GM12801 (cell line): ENCODE measurements around the gene ANO2.

Experiments used
- TF ChIP-seq, protein P1 (sequence below): IDR thresholded peaks from one replicate; pipeline ENCODE4 v1.5.1; 2011; ENCODE audit warnings: control low read depth; ENCODE audit not compliant: insufficient read length; ENCODE audit errors: extremely low read depth

Gene ANO2

DNA sequence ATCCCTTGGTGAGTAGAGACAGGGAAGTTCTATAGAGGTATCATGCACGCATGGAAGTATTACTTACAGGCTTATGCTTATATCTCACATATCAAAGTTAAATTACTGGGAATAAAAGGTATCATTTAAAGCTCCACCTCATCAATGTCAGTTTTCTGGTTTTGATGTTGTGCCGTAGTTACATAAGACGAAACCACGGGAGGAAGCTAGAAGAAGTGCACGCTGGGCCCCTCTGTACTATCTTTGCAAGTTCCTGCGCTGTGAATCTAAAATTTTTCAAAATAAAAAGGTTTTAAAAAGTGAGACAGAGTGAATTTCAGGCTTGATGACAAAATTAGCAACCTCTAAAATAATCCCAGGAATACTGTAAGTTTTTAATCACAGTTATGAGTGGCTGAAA lies 198.1 kb downstream of the ANO2 start:
- TF ChIP-seq, protein P1, sequence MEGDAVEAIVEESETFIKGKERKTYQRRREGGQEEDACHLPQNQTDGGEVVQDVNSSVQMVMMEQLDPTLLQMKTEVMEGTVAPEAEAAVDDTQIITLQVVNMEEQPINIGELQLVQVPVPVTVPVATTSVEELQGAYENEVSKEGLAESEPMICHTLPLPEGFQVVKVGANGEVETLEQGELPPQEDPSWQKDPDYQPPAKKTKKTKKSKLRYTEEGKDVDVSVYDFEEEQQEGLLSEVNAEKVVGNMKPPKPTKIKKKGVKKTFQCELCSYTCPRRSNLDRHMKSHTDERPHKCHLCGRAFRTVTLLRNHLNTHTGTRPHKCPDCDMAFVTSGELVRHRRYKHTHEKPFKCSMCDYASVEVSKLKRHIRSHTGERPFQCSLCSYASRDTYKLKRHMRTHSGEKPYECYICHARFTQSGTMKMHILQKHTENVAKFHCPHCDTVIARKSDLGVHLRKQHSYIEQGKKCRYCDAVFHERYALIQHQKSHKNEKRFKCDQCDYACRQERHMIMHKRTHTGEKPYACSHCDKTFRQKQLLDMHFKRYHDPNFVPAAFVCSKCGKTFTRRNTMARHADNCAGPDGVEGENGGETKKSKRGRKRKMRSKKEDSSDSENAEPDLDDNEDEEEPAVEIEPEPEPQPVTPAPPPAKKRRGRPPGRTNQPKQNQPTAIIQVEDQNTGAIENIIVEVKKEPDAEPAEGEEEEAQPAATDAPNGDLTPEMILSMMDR, result no peak

DNA sequence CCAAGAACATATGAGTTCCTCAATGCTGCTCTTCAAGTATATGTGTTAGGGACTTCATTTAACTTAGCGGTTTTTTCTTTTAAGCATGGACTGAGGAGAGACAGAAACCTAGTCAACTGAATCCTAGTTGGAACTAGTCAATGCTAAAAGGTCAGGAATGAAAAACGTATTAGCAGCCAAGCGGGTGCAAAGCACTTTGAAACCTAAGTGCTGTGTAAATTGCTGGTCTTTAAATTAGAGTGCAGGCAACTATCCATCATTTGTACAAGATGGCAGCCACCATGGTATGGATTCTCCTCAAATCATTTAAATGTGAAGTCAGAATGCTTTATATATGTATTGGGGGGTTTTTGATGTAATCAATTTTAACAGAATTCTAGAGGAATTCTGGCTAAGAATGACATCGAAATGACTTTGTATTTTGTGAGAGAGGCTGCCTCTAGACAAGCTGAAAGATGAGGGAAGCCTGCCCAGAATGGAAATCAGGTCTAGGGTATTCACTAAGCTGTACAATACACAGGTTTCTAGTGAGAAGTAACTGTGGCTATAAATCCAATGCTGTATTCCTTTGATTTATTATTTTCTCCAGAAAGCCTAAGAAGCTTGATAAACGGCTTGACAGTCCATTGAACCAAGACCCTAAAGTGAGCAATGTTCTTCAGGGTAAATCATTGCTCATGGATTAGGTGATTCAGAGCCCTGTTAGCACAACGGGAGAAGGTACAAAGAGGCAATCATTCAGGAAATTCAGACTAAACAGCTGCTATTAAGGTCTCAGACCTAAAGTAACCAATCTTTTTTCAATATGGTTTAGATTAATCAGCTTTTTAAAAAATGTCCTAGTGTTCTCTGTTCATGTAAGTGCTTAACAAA lies 198.8 kb downstream of the ANO2 start:
- TF ChIP-seq, protein P1, result no peak

DNA sequence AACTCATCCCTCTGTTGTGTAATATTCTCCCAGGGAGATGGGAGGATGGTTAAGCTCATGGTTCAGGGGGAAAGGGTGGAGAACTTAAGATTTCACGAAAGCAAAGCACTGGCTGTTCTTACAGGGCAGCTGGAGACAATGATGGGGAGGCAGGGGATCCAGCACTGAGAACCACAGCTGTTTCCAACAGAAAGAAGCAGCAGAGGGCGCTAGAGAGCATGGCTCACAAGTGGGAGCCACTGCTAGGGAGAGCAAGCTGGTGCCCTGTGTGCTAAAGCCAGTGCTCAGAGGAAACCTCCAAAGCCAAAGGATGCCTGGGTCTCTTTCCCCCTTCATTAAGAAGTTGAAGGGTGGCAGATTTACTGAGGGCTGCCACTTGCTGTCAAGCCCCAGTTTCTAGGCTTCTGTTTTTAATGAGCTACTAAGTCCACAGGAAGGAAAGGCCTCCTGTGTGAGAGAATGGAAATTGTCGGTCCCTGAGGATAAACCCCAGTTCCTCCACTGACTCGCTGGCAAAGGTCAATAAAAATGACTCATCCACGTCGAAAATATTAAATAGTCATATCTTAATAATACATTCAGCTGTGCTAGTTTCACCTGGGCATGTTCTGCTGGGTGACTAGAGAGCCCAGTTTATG lies 199.7 kb downstream of the ANO2 start:
- TF ChIP-seq, protein P1, result no peak

DNA sequence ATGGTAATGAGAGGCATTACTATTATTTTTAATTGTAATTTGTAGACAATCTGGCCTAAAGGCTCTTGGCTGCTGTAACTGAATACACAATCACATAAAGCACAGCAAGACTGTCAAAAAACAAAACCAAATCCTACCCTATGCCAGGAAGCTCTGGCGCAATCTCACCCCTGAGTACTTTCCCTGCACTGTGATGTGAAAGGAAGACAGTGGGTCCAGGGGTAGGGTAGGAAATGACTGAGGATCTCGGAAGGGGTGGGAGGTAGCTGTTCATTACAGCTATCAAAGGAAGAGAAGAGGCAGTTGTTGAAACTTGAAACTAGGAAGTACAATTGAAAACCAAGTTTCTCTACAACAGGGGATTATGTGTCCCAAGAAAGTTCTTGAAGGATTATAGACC lies 202.8 kb downstream of the ANO2 start:
- TF ChIP-seq, protein P1, result no peak

DNA sequence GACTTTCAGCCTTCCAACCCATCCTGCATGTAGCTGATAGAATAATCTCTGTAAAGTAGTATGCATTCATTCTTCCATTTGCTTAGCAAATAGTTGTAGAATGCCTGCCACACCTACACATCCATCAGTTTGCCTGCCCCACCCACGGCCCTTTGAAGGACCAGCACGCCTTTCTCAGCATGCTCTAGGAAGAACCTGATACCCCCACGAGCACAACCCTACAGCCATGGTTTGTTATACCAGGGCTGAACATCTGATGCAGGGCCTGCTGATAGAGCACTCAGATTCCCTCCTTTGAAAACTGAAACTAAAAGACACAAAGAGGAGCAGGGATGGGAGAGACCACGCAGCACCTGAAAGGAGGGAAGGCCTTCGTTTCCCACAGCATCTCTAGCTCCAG lies 205.1 kb downstream of the ANO2 start:
- TF ChIP-seq, protein P1, result no peak

DNA sequence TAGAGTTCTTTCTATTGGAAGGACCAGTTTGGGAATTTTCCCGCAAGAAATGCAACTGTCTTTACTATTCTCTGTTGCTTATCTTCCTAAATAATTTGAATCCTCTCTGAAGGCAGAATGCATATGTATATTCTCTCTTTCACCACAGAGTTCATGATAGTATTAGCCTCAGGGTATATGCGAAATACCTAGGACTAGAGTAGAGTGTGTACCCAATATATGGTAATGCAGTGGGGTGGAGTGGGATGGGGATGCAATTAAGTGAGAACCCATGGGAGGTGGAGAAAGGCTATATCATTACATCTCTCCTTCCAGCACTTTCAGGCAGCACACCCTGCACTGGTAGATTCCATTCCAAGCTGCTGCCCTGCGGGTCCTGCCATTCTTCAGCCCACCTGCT lies 207.3 kb downstream of the ANO2 start:
- TF ChIP-seq, protein P1, result no peak

DNA sequence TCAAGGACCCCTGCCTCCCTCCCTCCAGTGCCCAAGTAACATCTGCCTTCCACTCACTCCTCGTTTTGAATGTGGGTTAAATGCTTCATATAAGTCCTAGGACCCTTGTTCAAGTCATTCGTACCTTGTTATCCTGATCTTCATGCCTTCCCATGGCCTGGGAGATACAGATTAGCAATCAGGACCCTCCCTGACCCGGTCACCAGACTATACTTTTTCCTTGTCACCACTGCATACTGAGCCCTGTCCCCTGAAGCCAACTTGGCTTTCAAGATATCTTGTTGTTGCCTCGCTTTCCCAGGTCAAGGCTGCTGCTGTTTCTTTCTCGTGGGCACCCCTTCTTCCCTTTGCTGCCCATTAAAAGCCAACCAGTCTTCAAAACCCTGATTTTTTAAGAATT lies 208.5 kb downstream of the ANO2 start:
- TF ChIP-seq, protein P1, result no peak
